ENCODE results near the gene VGF.
"Not testable (repeated sequence)": the region's sequence is repeated elsewhere in the genome, so short reads cannot be mapped to it uniquely, and the experiment has no call there.

Gene VGF

GRCh38 chr7:101165075-101165957, at the start of gene VGF:
VGF (minus strand) TSS chr7:101165569; CDS start chr7:101164843, 726 bp downstream.
- Histone ChIP-seq H3K27me3 (ENCODE audit: control insufficient read depth in 2 of 2, insufficient read depth in 2 of 2, low read length in 2 of 2) (peaks cover 45 to 53% of the 10 kb centered on the region in 2 donors), H3K4me1 (ENCODE audit: control insufficient read depth in 2 of 2, insufficient read depth in 2 of 2, low read length in 2 of 2) (peaks cover 15 to 19% of the 10 kb centered on the region in 2 donors), H3K4me3 (ENCODE audit: low read length in 2 of 2) (peak within 1 kb of the TSS in 1 of 2 donors; percentile 37)

GRCh38 chr7:101212014-101212413, 46.6 kb upstream of the VGF start:
- no peak overlapping the region for H3K4me3 ChIP-seq (ENCODE audit: low read length in 2 of 2)

More at GRCh38 chr7:101165075-101165957, at the start of gene VGF:
- no peak within 1 kb of the TSS for H3K27ac ChIP-seq (ENCODE audit: low read depth in 2 of 2, low read length in 2 of 2)
- no peak within 1 kb of the TSS for H3K9ac ChIP-seq (ENCODE audit: low read depth in 1 of 2, low read length in 2 of 2)
- H3K9me3 ChIP-seq (ENCODE audit: control insufficient read depth in 2 of 2, low read length in 2 of 2), result no peaks in the 10 kb centered on the region
- peaks cover under 1 to 2% of the 10 kb centered on the region in 2 donors for H3K36me3 ChIP-seq (ENCODE audit: control insufficient read depth in 2 of 2, insufficient read depth in 2 of 2, low read length in 2 of 2)

GRCh38 chr7:101211501-101211900, 46.1 kb upstream of the VGF start:
- H3K27me3 ChIP-seq (ENCODE audit: control insufficient read depth in 2 of 2, insufficient read depth in 2 of 2, low read length in 2 of 2), result no peaks in the 10 kb centered on the region
- H3K9ac ChIP-seq (ENCODE audit: low read depth in 1 of 2, low read length in 2 of 2), result no peak overlapping the region
- no peak overlapping the region for H3K27ac ChIP-seq (ENCODE audit: low read depth in 2 of 2, low read length in 2 of 2)
- no peaks in the 10 kb centered on the region for H3K9me3 ChIP-seq (ENCODE audit: control insufficient read depth in 2 of 2, low read length in 2 of 2)
- H3K4me1 ChIP-seq (ENCODE audit: control insufficient read depth in 2 of 2, insufficient read depth in 2 of 2, low read length in 2 of 2), result peaks cover 7 to 8% of the 10 kb centered on the region in 2 donors
- H3K4me3 ChIP-seq (ENCODE audit: low read length in 2 of 2), result no peak overlapping the region
- peaks cover 26 to 41% of the 10 kb centered on the region in 2 donors for H3K36me3 ChIP-seq (ENCODE audit: control insufficient read depth in 2 of 2, insufficient read depth in 2 of 2, low read length in 2 of 2)

More at GRCh38 chr7:101212014-101212413, 46.6 kb upstream of the VGF start:
- no peak overlapping the region for H3K9ac ChIP-seq (ENCODE audit: low read depth in 1 of 2, low read length in 2 of 2)
- H3K27me3 ChIP-seq (ENCODE audit: control insufficient read depth in 2 of 2, insufficient read depth in 2 of 2, low read length in 2 of 2), result no peaks in the 10 kb centered on the region
- peaks cover 26 to 41% of the 10 kb centered on the region in 2 donors for H3K36me3 ChIP-seq (ENCODE audit: control insufficient read depth in 2 of 2, insufficient read depth in 2 of 2, low read length in 2 of 2)
- H3K9me3 ChIP-seq (ENCODE audit: control insufficient read depth in 2 of 2, low read length in 2 of 2), result no peaks in the 10 kb centered on the region
- peaks cover 11 to 13% of the 10 kb centered on the region in 2 donors for H3K4me1 ChIP-seq (ENCODE audit: control insufficient read depth in 2 of 2, insufficient read depth in 2 of 2, low read length in 2 of 2)
- no peak overlapping the region for H3K27ac ChIP-seq (ENCODE audit: low read depth in 2 of 2, low read length in 2 of 2)

- H3K4me1 ChIP-seq (ENCODE audit: control insufficient read depth in 2 of 2, insufficient read depth in 2 of 2, low read length in 2 of 2), result peaks cover 0 to 3% of the 10 kb centered on the region in 2 donors
- H3K36me3 ChIP-seq (ENCODE audit: control insufficient read depth in 2 of 2, insufficient read depth in 2 of 2, low read length in 2 of 2), result peaks cover 31 to 41% of the 10 kb centered on the region in 2 donors
- H3K4me3 ChIP-seq (ENCODE audit: low read length in 2 of 2), result no peak overlapping the region
- H3K27ac ChIP-seq (ENCODE audit: low read depth in 2 of 2, low read length in 2 of 2), result no peak overlapping the region
- H3K27me3 ChIP-seq (ENCODE audit: control insufficient read depth in 2 of 2, insufficient read depth in 2 of 2, low read length in 2 of 2), result no peaks in the 10 kb centered on the region
- H3K9me3 ChIP-seq (ENCODE audit: control insufficient read depth in 2 of 2, low read length in 2 of 2), result no peaks in the 10 kb centered on the region
- no peak overlapping the region for H3K9ac ChIP-seq (ENCODE audit: low read depth in 1 of 2, low read length in 2 of 2)
These were observed 44.8 kb upstream of the VGF start for GRCh38 chr7:101210143-101210542.

GRCh38 chr7:101208794-101209193, 43.4 kb upstream of the VGF start:
- Histone ChIP-seq H3K27ac (ENCODE audit: low read depth in 2 of 2, low read length in 2 of 2) (no peak overlapping the region), H3K9me3 (ENCODE audit: control insufficient read depth in 2 of 2, low read length in 2 of 2) (no peaks in the 10 kb centered on the region), H3K36me3 (ENCODE audit: control insufficient read depth in 2 of 2, insufficient read depth in 2 of 2, low read length in 2 of 2) (peaks cover 28 to 37% of the 10 kb centered on the region in 2 donors), H3K9ac (ENCODE audit: low read depth in 1 of 2, low read length in 2 of 2) (no peak overlapping the region), H3K4me3 (ENCODE audit: low read length in 2 of 2) (no peak overlapping the region), H3K4me1 (ENCODE audit: control insufficient read depth in 2 of 2, insufficient read depth in 2 of 2, low read length in 2 of 2) (no peaks in the 10 kb centered on the region), H3K27me3 (ENCODE audit: control insufficient read depth in 2 of 2, insufficient read depth in 2 of 2, low read length in 2 of 2) (no peaks in the 10 kb centered on the region)

- peaks cover 0 to 2% of the 10 kb centered on the region in 2 donors for H3K27me3 ChIP-seq (ENCODE audit: control insufficient read depth in 2 of 2, insufficient read depth in 2 of 2, low read length in 2 of 2)
- H3K4me3 ChIP-seq (ENCODE audit: low read length in 2 of 2), result no peak overlapping the region
- peaks cover 24 to 32% of the 10 kb centered on the region in 2 donors for H3K36me3 ChIP-seq (ENCODE audit: control insufficient read depth in 2 of 2, insufficient read depth in 2 of 2, low read length in 2 of 2)
- no peak overlapping the region for H3K9ac ChIP-seq (ENCODE audit: low read depth in 1 of 2, low read length in 2 of 2)
- no peaks in the 10 kb centered on the region for H3K9me3 ChIP-seq (ENCODE audit: control insufficient read depth in 2 of 2, low read length in 2 of 2)
- H3K27ac ChIP-seq (ENCODE audit: low read depth in 2 of 2, low read length in 2 of 2), result no peak overlapping the region
- H3K4me1 ChIP-seq (ENCODE audit: control insufficient read depth in 2 of 2, insufficient read depth in 2 of 2, low read length in 2 of 2), result no peaks in the 10 kb centered on the region
These were observed 42.1 kb upstream of the VGF start for GRCh38 chr7:101207459-101207858.

GRCh38 chr7:101206665-101207042, 41.3 kb upstream of the VGF start:
- peaks cover 18 to 25% of the 10 kb centered on the region in 2 donors for H3K36me3 ChIP-seq (ENCODE audit: control insufficient read depth in 2 of 2, insufficient read depth in 2 of 2, low read length in 2 of 2)
- H3K27ac ChIP-seq (ENCODE audit: low read depth in 2 of 2, low read length in 2 of 2), result no peak overlapping the region
- H3K4me1 ChIP-seq (ENCODE audit: control insufficient read depth in 2 of 2, insufficient read depth in 2 of 2, low read length in 2 of 2), result peaks cover 5 to 6% of the 10 kb centered on the region in 2 donors
- peaks cover 0 to 2% of the 10 kb centered on the region in 2 donors for H3K27me3 ChIP-seq (ENCODE audit: control insufficient read depth in 2 of 2, insufficient read depth in 2 of 2, low read length in 2 of 2)
- H3K9ac ChIP-seq (ENCODE audit: low read depth in 1 of 2, low read length in 2 of 2), result no peak overlapping the region
- no peaks in the 10 kb centered on the region for H3K9me3 ChIP-seq (ENCODE audit: control insufficient read depth in 2 of 2, low read length in 2 of 2)
- no peak overlapping the region for H3K4me3 ChIP-seq (ENCODE audit: low read length in 2 of 2)

GRCh38 chr7:101205901-101206664, 40.7 kb upstream of the VGF start:
- H3K9ac ChIP-seq (ENCODE audit: low read depth in 1 of 2, low read length in 2 of 2), result no peak overlapping the region
- H3K27ac ChIP-seq (ENCODE audit: low read depth in 2 of 2, low read length in 2 of 2), result no peak overlapping the region
- peaks cover 0 to 2% of the 10 kb centered on the region in 2 donors for H3K27me3 ChIP-seq (ENCODE audit: control insufficient read depth in 2 of 2, insufficient read depth in 2 of 2, low read length in 2 of 2)
- H3K36me3 ChIP-seq (ENCODE audit: control insufficient read depth in 2 of 2, insufficient read depth in 2 of 2, low read length in 2 of 2), result peaks cover 13 to 25% of the 10 kb centered on the region in 2 donors
- H3K4me3 ChIP-seq (ENCODE audit: low read length in 2 of 2), result no peak overlapping the region
- peaks cover 6 to 8% of the 10 kb centered on the region in 2 donors for H3K4me1 ChIP-seq (ENCODE audit: control insufficient read depth in 2 of 2, insufficient read depth in 2 of 2, low read length in 2 of 2)
- no peaks in the 10 kb centered on the region for H3K9me3 ChIP-seq (ENCODE audit: control insufficient read depth in 2 of 2, low read length in 2 of 2)

GRCh38 chr7:101203740-101204738, 38.7 kb upstream of the VGF start:
- not testable (repeated sequence) for H3K27me3 ChIP-seq (ENCODE audit: control insufficient read depth in 2 of 2, insufficient read depth in 2 of 2, low read length in 2 of 2); H3K27ac ChIP-seq (ENCODE audit: low read depth in 2 of 2, low read length in 2 of 2); H3K9ac ChIP-seq (ENCODE audit: low read depth in 1 of 2, low read length in 2 of 2); H3K9me3 ChIP-seq (ENCODE audit: control insufficient read depth in 2 of 2, low read length in 2 of 2); H3K4me3 ChIP-seq (ENCODE audit: low read length in 2 of 2)
- Histone ChIP-seq H3K4me1 (ENCODE audit: control insufficient read depth in 2 of 2, insufficient read depth in 2 of 2, low read length in 2 of 2) (peaks cover 12 to 14% of the 10 kb centered on the region in 2 donors), H3K36me3 (ENCODE audit: control insufficient read depth in 2 of 2, insufficient read depth in 2 of 2, low read length in 2 of 2) (peaks cover 5 to 11% of the 10 kb centered on the region in 2 donors)

Measured in mucosa of rectum (tissue), 2 donors.